GM13976 (cell line): Measurements from ENCODE around the gene ABHD12.

ENCODE experiments used
- DNase-seq: peaks from one replicate; pipeline ENCODE4 v3.0.0; 2012; ENCODE audit warnings: low spot score
- CTCF ChIP-seq: IDR thresholded peaks from 2 replicates; pipeline ENCODE4 v1.5.1; 2012; ENCODE audit warnings: borderline replicate concordance, mild to moderate bottlenecking; ENCODE audit not compliant: insufficient read depth; ENCODE audit errors: extremely low read depth, missing control alignments, control extremely low read depth
- in situ Hi-C: fragments of 300-500 bp; cut with MboI; formaldehyde crosslinking; loops from one replicate; pipeline ENCODE4 v1.12.0; 2022; ENCODE audit warnings: low sequenced_read_pairs, mixed read lengths, inconsistent platforms; ENCODE audit not compliant: unreplicated experiment

Gene ABHD12

GRCh38 chr20:25325073-25325472 lies 65.6 kb downstream of the ABHD12 start:
- DNase-seq: peak; percentile 6
- in situ Hi-C loops: no loop called here
- no peak for TF ChIP-seq CTCF

DNA sequence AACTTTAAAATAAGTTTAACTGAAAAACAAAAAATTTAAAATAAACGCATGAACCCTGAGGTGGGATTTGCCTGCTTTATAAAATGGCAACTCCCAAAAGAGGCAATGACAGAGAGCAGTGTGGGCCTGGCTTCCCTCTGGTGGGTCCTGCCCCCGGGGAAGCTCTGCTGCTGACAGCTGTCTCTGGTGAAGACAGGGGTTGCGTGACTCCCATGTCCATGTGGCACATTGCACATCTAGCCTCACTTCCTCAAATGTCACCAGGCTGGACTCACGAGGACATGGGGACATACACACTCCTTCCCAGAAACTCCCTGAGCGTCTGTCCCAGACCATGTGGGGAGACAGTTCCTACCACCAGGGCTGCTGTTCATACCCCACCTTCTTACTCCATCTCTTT lies 66.2 kb downstream of the ABHD12 start:
- TF ChIP-seq CTCF: no peak
- in situ Hi-C loops: no loop called here
- DNase-seq: no peak

DNA sequence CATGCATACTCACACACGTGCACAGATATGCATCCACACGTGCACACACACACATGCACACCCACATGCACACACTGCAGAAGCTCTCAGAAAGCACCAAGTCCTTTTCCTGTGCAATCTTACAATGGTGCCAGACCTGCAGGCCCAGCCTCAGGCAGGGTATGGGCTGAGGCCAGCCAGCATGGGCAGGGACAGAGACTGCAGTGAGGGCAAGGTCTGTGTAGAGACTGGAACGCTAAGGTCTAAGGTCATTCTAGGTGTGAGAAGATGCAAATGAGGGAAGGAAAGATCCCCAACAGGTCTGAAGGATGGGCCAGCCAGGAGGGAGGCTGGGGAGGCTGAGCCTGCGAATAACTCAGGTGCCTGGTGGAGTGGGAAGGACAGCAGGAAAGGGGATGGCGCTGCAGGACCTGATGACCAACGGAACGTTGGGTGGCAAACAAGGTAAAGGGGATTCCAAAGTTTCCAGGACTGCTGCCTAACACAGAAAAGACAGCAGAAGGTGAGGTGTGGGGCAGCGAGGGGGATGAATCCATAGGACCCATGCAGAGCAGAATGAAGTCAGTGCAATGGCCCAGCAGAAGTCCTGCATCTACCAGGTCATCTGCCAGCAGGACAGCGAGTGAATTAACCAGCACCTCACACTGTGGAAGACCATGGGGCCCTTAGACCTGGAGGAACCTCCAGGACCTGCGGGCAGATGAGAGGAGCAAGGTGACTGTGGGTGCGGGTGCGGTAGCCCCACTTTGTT lies 67.0 kb downstream of the ABHD12 start:
- TF ChIP-seq CTCF: no peak
- in situ Hi-C loops: no loop called here
- DNase-seq: no peak

GRCh38 chr20:25321991-25322390 lies 68.6 kb downstream of the ABHD12 start:
- no peak for TF ChIP-seq CTCF
- no peak for DNase-seq
- in situ Hi-C loops: no loop called here

DNA sequence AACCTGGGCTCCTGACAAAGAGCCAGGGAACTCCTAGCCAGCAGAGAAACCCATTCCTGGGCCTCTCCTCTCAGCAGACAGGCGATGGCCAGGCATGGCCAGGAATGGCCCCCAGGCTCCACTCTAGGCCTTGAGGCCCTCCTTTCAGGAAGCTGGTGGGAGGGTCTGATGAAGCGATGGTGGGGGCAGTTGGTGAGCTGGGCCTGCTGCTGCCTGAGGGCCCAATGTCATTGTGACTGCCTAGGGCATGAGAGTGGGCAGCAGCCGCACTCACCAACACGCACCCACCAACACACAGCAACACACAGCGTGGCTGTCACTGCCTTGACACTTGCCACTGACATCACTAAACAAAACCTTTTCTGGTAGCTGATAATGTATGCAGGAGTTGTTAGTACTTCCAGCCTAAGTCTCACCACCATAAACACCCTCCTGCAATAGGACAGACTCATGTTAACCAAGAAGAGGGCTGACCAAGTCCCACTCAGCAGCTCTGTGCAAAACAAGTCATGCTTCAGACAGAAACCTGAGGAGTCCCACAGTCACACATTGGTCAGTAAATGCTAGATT lies 69.3 kb downstream of the ABHD12 start:
- in situ Hi-C loops: no loop called here
- DNase-seq: no peak

DNA sequence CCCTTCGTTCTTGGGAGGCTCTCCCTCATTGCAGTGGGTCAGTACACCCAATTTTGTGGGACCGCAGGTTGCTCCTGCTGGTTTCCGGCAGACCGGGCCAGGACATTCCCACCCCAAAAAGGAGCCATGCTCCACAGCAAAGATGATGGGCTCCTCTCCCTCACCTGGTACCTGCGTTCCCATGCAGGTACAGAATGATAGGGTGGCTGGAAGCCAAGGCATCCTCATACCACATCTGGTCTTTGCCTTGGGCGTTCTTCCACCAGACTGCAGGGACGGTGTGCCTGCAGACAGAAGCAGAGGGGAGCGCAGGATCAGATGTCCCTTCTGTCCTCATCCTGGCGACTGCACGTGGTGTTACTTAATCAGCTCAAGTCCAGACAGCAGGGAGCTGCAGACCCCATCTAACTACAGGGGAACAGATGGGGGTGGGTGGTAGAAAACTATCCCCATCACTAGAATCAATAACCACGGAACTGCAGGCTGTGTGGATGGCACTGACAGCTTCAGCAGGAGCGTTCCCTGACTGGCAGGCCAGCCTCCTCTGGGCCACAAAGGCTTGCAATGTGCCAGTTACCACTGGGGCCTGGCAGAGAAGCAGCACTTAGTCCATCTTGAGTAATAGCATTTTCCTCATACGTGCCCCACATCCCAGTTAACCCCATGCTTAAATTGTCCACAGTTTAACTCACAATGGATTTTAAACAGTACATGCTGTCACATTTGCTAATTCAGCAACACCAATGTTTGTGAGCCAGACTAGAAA lies 70.4 kb downstream of the ABHD12 start:
- no peak for TF ChIP-seq CTCF
- DNase-seq: no peak
- in situ Hi-C loops: no loop called here

More for the DNA sequence above, 69.3 kb downstream of the ABHD12 start:
- no peak for TF ChIP-seq CTCF
